HG02759 (cell line): ENCODE results near the gene B9D2.

Experiments used
- ATAC-seq: cut with Tn5 transposase; IDR thresholded peaks from one replicate; pipeline ENCODE4 v1.9.1; 2021; ENCODE audit warnings: mild to moderate bottlenecking, moderate library complexity; ENCODE audit not compliant: unreplicated experiment

B9D2 gene

DNA sequence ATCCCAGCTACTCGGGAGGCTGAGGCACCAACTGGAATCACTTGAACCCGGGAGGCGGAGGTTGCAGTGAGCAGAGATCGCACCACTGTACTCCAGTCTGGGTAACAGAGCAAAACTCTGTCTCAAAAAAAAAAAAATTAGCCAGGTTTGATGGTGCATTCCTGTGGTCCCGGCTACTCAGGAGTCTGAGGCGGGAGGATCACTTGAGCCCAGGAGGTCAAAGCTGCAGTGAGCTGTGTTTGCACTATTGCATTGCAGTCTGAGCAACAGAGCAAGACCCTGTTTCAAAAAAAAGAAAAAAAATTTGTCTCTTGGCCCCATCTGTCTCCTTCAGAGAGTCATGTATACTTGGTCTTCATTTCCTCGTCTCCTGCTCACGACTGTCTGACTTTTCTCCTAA is 52.3 kb downstream of the B9D2 start:
- ATAC-seq: no peak

- ATAC-seq: no peak
Measured at GRCh38 chr19:41311072-41311471, 52.9 kb downstream of the B9D2 start.

GRCh38 chr19:41310033-41310831 is 53.7 kb downstream of the B9D2 start, which contains the start of gene CCDC97:
Gene CCDC97 (plus strand): TSS chr19:41310172. CDS start chr19:41310311, 139 bp downstream.
- ATAC-seq: peak; percentile 74

DNA sequence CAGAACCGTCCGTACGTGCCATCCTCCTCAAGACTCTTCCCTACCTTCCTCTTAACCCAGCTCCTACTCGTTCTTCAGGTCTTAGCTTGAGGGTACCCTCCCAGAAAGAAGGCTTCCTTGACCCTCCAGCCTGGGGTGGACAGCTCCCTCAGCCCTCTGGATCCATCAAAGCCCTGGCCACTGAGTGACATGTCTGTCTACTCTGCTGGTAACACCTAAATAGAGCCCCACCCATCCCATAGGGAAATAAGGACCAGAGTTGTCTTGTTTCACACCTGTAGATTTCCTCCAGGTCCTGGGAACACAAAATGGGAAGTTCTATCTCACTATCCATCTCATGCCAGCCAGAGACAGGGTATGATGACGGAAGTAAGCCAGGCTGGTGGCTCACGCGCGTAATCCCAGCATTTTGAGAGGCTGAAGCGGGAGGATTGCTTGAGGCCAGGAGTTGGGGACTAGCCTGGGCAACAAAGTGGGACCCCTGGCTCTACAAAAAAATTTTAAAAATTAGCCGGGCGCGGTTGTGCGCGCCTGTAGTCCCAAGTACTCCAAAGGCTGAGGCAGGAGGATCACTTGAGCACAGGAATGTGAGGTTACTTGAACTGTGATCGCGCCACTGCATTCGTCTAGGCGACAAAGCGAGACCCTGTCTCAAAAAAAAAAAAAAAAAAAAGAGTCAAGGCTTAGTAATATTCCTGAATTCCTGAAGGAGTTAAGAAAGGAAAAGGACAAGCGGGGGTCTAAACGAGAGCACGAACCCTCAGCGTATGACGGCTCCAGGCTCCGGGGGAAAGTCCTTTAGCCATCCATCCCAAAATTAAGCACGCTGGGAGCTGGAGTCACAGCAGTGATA is 54.5 kb downstream of the B9D2 start:
- ATAC-seq: peak; percentile 3

DNA sequence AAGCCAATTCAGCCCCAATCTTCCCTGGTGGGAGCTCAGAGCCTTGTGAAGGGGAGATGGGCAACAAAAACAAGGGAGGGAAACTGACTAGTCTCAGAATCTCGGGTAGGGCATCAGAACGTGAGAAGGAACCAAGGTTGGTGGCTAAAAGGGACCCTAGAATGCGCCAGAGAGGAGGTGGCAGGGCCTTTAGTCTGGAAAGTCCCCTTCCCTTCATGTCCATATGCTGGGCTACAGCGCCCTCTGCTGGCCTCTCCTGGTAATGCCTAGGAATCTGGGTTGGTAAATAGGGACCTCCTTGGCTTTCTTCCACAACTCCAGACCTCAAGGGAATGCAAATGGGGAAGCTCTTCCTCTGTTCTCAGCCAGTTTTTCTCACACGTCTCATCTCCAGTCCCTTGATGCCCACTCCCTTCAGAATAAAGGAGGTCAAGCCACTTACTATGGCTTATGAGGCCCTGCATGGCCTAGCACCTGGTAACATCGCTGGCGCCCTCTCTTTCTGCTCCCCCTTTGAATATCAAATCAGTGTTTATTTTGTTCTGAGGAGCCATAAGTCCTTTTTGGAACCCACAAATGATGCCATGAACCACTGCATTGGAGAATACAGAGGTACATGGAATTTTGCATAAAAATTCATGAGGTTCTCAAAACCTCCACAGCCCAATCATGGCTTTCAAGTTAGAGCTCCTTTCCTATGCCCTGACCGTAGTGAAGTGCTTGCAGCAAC is 55.3 kb downstream of the B9D2 start:
- no peak for ATAC-seq

GRCh38 chr19:41307954-41308449 is 55.9 kb downstream of the B9D2 start:
- ATAC-seq: no peak

DNA sequence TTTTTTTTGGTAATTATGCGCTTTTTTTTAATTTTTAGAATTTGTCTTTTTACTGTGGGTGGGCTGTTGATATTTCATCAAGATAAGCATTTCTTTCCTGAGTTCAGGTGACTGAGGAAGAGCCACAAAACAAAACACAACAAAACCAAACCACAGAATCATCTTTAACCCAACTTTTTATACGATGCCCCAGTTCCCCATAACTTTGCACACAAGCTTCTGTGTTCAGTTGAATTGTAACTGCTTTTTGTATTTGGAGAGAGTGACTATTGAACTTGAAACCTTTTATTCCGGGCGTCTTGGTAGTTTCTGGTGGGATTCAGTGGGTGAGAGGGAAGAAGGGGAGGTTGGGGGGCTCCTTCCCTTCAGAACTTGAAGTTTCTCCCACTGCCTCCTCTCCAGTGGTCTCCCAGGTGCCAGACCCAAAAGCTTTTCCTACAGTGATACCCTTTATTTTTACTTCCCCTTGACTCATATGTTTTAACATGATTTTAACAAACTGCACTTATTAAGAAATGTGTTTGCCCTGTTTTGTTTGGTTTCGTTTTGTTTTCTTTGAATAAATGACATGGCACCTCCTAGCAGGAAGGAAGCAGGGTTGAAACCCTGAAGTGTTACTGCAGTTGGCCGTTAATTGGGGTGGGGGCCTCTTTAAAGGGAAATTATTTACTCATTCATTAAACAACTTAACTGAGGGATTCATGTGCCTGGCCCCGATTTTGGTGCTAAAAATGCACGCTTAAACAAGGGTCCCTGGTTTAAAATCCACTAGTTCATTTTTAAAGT is 56.7 kb downstream of the B9D2 start:
- no peak for ATAC-seq

- no peak for ATAC-seq
Measured at GRCh38 chr19:41305927-41306793, 57.8 kb downstream of the B9D2 start.

GRCh38 chr19:41304706-41305483 is 59.1 kb downstream of the B9D2 start:
- ATAC-seq: no peak
